LoVo (cell line): ENCODE data around the gene CEP68.
A peak's percentile ranks its signal among the peaks of the same experiment; 100 is the strongest.
"Not testable (repeated sequence)": the region's sequence is repeated elsewhere in the genome, so short reads cannot be mapped to it uniquely, and the experiment has no call there.

ENCODE experiments used
- DNase-seq: peaks from one replicate; pipeline ENCODE4 v3.0.0-alpha.2; 2016; ENCODE audit warnings: low spot score

The CEP68 gene

DNA sequence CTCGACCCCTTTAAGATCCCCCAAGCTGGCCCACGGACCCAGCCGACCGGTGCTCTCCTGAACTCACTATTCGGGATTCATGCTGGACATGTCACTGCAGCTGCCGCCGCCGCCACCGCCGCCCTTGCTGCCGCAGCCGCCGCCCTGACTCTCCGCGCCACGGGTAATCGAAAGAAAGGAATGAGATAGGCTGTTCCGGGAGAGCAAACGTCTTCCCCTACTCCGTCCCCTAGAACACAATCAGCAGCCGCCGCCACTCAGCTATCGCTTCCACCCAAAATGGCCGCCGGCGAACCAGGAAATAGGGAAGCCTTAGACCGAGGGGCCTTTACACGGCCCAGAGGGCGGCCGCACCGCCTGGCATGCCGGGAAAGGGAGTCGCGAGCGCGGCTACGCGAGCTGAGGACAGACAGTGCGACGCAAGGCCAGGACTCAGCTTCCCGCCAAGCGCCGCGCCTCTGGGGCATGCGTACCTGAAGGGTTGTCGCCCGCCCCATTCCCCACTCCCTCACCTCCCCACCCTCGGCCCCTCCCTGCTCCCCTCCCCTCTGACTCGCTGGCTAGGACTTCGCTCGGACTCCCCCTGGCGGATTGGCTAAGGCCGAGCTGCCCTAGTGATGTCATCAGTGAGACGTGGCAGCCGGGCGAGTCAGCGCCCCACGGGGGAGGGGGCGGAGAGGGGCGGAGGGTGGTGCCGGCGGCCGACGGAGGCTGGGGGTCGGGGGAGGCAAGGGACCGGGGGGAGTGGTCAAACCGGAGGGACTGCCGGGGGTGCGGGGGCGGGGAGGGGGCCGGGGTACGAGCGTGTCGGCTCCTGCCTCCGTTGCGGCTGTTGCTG, 73.8 kb downstream of the CEP68 start, which contains the start of gene RAB1A:
RAB1A (minus strand) TSS at position 281 of the 838 bp plus-strand sequence; CDS start at position 90, 191 bp downstream.
- DNase-seq = peak; percentile 99

DNA sequence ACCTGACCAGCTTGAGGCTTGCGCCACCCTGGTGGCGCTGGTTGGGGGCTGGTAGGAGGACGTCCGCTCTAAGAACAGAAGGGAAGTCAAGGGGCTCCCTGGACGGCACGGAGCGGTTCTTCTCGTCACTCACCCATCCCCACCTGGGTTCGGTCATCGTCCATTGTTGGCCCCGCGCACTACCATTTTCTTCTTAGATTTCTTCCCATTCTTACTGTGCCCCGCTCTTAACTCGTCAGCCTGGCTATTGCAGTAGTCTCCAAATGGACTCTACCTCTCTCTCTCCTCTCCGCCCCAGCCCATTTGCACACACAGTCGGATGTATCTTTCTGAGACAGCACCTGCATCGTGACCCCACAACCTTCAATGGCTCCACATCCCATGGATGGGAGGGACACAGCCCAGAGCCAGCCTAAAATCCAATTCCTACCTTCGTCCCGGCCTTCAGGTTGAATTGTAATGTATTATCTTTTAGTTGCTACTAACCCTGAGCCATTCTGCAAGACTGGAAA, 74.5 kb downstream of the CEP68 start:
- no peak for DNase-seq

DNA sequence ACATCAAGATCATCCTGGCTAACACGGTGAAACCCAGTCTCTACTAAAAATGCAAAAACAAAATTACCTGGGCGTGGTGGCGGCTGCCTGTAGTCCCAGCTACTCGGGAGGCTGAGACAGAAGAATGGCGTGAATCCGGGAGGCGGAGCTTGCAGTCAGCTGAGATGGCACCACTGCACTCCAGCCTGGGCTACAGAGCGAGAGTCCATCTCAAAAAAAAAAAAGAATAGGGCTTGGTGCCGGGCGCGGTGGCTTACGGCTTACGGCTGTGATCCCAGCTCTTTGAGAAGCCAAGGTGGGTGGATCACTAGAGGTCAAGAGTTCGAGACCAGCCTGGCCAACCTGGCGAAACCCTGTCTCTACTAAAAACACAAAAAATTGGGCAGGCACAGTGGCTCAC, 76.7 kb downstream of the CEP68 start:
- not testable (repeated sequence) for DNase-seq

DNA sequence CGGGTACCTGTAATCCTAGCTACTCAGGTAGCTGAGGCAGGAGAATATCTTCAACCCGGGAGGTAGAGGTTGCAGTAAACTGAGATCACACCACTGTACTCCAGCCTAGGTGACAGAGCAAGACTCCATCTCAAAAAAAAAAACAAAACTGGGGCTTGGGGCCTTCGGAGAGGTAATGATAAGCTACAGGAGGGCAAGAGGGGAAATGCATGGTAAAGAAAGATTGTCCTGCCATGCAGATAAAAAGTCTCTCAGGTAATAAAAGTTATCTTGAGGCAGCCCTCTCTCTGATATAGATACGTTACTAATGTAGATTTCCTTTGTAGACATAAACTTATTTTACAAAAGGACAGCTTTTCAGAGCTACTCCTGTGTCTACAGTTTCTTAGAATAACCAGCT, 77.4 kb downstream of the CEP68 start:
- DNase-seq = no peak

DNA sequence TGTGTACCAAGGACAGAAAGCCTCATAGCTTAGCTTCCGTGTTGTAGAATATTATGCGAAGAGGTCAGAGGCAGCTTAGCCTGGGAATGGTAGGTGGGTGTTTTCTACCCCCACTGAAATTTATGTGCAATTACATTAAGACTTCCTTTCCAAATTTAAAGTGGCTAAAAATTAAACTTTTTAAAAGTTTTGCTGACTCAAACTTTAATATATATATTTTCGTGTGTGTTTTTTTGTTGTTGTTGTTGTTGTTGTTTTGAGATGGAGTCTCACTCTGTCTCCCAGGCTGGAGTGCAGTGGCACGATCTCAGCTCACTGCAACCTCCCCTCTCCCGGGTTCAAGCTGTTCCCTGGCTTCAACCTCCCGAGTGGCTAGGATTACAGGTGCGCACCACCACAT, 77.9 kb downstream of the CEP68 start:
- DNase-seq = no peak

DNA sequence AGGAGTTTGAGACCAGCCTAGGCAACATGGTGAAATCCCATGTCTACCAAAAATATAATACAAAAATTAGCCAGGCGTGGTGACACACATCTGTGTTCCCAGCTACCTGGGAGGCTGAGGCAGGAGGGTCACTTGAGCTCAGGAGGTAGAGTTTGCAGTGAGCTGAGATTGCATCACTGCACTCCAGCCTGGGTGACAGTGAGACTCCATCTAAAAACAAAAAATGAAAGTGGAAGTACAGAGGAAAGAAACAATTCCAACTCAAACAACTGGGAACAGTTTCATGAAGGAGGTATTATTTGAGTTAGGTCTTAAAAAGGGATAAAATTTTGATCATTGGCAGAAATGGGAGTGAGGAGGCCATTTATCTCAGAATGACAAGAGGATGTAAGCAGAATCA, 80.0 kb downstream of the CEP68 start:
- no peak for DNase-seq
